NCI-H1417 treated with DMSO at 0.1 percent for 48 hours (cell line): ENCODE measurements around the gene RBMS3.

ENCODE experiments used
- DNase-seq: peaks from one replicate; lab custom pipeline; 2025; lab: John Stamatoyannopoulos, UW

Gene RBMS3

DNA sequence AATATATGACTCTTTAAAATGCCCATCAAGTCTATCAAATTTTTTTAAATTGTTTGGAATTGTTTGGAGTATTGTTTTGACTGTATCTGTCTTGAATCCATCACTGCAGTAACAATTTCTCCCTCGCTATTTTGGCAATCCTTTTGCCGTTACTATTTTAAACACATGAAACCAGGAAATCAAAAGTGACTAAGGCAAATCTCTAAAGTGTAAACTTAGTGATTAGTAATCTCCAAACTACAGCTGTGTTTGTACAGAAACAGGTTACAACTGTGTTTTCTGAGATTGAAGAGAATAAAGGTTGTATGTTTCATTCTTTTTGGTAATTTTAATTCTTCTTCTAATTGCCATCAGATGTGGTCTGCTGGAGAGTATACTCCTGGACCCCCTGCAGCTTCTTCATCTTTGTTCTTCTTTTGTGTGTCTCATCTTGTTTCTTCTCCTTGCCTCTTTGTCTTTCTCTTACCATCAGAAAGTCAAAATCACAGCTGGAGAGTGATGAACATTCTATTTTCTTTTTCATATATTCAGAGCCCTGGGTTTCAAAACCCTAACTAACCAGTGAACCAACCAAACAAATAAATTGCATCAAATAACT, 465.4 kb downstream of the RBMS3 start:
- no peak for DNase-seq

- DNase-seq: no peak
These were observed 467.1 kb downstream of the RBMS3 start for GRCh38 chr3:29747991-29748390.

DNA sequence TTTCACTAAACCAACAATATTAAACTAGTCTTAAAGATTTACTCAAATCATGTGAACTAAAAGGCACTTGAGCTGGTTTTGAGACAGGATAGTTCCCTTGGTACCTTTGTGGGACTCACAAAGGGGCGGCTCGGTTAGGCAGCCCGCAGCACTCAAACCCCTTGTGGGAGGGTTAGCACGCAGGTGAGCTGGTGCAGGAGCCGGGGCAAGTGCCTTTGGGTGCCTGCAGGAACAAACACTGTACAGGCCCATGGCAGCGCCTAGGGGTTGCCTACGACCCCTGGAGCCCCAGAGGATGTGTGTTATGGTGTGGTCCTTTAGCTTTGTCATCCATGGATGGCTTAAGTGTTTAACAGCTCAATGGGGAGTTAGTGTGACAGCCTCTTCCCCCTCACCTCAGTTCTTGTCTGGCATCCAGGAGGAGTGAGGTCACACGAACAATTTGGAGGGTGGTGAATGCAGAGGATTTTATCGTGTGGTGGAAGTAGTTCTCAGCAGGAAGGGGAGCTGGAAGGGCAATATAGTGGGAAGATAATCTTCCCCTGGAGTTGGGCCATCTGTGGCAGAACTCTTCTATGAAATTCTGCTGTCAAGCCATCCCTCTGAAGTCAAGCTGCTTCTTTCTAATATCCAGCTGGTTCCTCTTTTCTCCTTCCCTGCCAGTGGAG, 470.9 kb downstream of the RBMS3 start:
- no peak for DNase-seq

DNA sequence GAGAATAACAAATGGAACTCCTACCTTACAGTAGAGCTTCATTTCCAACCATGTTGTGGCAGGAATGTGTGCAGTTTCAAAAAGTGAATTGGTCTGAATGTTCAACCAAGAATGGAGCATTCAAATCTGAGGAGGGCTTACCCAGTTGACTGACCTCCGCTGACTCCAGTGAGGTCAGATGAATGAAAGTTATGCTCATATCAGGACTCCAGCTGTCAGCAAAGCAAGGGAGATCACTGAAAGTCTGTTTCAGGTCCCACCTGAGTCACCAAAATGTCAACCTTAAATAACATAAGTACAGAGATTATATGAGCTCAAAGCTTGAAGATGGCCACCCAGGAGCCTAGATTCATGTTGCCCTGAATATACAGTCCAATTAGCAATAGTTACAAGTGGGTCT, 473.5 kb downstream of the RBMS3 start:
- DNase-seq: no peak

DNA sequence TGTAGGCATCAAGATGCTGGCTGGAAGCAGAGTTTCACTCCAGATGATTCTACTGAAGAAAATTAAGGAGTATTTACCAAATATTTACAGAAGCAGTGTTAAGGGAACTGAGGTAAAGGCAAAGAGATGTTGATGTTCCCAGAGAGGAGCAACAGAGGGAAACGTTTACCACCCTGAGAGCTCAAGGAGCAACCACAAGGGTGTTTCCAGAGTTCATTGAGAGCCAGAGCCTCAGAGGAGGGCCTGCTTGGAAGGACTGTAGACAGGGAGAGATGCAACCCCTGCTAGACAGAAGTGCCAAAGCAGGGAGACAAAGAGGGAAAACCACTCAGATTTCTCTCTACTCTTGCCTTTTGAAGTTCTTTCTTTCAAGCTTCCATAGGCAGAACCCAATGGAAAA, 474.5 kb downstream of the RBMS3 start:
- DNase-seq: no peak

DNA sequence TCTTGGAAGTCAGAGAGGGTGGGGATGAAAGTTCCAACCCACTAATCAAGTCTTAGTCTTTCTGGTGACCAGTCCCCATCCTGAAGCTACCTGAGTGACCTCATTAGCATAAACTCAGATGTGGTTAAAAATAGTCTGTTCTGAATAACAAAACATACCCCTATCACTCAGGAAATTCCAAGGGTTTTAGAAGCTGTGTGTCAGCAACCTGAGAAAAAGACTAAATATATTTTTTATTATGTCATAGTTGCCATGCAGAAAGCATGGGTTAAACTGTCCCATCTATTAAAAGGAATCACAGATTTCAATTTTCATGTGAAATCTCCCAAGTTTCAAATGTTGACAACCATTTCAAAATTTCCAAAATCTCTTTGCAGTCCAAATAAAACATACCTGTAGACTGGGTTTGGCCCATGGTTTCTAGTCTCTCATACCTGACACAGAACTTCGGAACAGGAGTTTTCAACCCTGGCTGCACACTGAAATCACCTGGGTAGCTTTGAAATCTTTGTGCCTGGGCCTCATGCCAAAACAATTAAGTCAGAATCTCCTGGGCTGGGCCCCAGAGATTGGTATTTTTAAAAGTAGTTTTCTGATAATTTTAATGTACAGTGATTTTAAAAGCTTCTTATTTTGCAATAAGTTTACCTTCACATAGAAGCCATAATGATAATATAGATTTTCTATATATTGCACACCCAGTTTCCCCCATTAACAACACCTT, 476.3 kb downstream of the RBMS3 start:
- no peak for DNase-seq

DNA sequence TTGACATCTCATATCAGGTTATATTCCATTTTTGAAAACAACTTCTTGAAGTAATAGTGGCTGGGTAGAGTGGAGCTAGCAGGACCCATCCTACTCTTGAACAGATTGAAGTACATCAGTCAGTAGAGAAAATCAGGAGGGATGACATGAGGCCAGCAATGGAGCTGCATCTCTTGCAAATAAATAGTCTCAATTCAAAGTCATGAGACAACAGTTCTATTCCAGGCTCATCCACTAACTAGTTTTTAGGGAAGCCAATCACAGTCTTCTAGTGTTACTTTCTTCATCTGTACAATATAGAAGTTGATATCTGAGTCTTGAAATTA, 477.2 kb downstream of the RBMS3 start:
- DNase-seq: no peak

DNA sequence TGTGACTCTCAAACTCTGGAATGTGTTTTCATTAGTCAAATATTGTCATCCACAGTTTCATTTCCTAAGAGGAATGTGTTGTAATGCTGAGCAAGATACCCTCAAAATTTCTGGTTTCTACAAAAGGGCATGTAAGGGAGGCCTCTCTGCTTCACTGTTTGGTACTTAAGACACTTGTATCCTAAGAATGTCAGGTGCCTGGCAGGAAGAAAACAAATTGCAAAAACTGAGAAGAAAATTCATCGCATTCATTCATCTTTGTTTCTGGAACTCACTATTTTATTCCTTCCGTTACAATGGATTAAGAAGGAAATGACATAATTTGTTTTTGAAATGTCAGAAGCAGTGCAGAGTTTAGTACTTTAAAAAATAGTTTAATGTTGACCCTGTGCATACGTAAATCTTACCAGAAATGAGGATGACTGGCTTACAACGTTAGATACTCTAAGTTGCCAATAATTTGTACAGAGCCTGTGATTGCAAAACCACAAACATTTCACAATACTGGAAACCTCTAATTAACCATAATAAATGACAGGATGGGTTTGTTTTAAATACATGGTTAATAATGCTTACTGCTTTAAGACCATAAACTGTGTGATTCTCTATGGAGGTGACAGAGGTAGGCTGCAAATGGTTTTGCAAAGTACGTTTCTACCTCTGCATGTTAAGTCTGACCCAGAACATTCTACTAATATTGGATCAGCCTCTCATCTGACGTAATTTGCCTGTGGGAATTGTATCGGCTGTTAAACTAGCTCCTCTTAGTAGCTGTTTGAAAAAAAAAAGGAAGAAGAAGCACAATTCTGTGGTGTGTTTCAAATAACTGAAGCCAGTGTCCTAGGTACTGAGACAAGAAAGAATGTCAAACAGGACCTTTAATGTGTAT, 477.8 kb downstream of the RBMS3 start:
- DNase-seq: no peak

- no peak for DNase-seq
These were observed 478.7 kb downstream of the RBMS3 start for GRCh38 chr3:29759411-29760225.

DNA sequence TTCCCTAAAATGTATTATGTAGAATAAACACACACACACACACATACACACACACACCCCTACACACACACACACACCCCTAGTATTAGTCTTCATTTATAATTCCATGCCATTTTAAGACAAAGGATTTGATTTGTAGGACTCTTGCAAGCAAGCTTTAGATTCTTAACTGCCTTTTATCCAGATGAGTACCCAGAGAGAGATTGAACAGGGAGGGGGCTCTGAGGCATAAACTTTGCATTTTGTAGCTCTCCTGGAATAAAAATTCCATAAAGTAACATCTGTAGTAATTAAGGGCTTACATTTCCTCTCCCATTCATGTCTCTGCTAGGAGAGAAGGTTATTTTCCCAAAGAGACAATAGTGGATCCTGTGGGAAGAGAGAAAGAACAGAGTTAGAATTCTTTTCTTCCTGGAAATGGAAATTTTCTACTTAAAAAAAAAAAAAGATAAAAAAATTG, 479.4 kb downstream of the RBMS3 start:
- no peak for DNase-seq

DNA sequence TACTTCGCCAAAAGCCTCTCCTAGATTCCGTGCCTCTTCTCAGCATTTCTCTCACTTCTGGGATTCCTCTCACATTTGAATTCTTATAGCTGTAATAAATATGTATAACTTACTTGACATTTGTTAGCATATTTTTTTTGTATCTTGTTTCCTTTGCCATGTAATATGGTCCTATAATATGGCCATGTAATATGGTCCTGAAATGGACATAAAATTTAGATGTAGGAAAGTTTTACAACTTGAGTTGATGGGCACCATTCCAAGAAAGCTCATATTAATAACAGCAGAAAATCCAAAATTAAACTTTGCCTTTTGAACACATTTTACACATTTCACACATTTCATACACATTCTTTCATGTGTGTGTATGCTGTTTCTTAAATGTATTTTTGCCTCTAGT, 480.6 kb downstream of the RBMS3 start:
- DNase-seq: no peak

DNA sequence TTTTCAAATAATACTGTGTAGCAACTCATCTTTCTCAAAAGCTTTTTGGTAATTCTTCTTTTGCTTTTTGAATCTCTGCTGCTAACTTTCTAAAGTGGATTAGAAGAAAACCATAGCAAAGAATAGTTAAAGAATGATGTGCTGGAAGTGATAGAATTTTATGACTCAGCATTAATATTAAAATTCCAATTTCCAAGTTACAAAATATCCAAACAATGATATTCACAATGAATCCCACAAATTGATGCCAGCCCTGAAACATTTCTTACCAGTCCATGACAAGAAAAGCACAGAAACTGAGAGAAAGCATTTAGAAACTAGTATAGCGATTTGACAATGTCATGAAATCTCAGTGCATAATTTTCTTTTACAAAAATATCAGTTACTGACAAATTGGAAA, 482.2 kb downstream of the RBMS3 start:
- DNase-seq: no peak

- DNase-seq: no peak
These were observed 483.2 kb downstream of the RBMS3 start for GRCh38 chr3:29764041-29764440.

- no peak for DNase-seq
These were observed 483.9 kb downstream of the RBMS3 start for GRCh38 chr3:29764603-29765254.

DNA sequence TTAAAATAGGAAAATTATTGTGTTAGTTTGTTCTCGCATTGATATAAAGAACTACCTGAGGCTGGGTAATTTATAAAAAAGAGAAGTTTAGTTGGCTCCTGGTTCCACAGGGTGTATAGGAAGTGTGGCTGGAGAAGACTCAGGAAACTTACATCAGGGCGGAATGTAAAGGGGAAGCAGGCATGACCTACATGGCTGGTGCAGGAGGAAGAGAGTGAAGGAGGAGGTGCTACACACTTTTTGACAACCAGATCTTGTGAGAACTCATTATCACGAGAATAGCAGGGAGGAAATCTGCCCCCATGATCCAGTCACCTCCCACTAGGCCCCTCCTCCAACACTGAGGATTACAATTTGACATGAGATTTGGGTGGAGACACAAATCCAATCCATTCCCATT, 490.7 kb downstream of the RBMS3 start:
- no peak for DNase-seq

GRCh38 chr3:29772436-29772835, 491.6 kb downstream of the RBMS3 start:
- no peak for DNase-seq

- no peak for DNase-seq
These were observed 492.6 kb downstream of the RBMS3 start for GRCh38 chr3:29773481-29773880.

DNA sequence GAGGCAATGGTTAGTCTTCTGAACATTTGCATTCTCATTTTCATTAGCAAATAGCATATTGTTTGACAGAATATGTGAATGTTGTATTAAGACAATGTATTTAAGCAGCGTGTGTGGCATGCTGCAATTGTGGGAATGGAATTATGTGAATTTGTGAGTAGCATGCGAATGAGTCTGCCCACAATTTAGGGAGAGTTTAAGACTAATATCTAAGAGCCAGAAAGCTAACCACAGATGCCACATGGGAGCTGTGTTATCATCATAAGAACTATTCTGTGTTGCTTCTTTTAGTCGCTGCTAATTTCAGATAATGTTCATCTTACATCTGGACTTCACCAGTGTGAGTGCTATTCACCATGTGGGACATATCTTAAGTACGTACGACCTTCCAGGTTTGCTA, 494.5 kb downstream of the RBMS3 start:
- DNase-seq: no peak

GRCh38 chr3:29777869-29778268, 497.0 kb downstream of the RBMS3 start:
- no peak for DNase-seq

- no peak for DNase-seq
These were observed 508.8 kb downstream of the RBMS3 start for GRCh38 chr3:29789686-29790085.

DNA sequence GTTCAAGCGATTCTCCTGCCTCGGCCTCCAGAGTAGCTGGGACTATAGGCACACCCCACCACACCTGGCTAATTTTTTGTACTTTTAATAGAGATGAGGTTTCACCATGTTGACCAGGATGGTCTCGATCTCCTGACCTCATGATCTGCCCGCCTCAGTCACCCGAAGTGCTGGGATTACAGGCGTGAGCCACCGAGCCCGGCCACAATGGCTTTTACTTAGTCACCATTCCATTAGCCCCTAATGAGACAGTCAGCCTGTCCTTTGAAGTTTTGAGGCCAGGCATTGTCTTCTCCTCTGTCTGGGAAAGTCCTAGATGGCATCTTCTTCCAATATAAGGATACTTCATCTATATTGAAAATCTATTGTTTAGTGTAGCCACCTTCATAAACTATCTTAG, 515.9 kb downstream of the RBMS3 start:
- no peak for DNase-seq
